GM18907 (cell line): ENCODE results near the gene POLG.

Experiments
- ATAC-seq: cut with Tn5 transposase; IDR thresholded peaks from one replicate; pipeline ENCODE4 v1.9.1; 2021; ENCODE audit warnings: mild to moderate bottlenecking, moderate library complexity; ENCODE audit not compliant: unreplicated experiment

Gene POLG

GRCh38 chr15:89327113-89327512, 7.5 kb downstream of the POLG start:
- no peak for ATAC-seq

GRCh38 chr15:89326316-89326715, 8.3 kb downstream of the POLG start:
- no peak for ATAC-seq

GRCh38 chr15:89325039-89325803, 9.4 kb downstream of the POLG start:
- no peak for ATAC-seq

- ATAC-seq, result no peak
Measured at GRCh38 chr15:89323825-89324224, 10.8 kb downstream of the POLG start.

GRCh38 chr15:89322822-89323221, 11.8 kb downstream of the POLG start:
- no peak for ATAC-seq

- ATAC-seq, result no peak
Measured at GRCh38 chr15:89321521-89322410, 12.9 kb downstream of the POLG start.

- no peak for ATAC-seq
Measured at GRCh38 chr15:89320200-89320599, 14.4 kb downstream of the POLG start.

GRCh38 chr15:89319678-89320077, 14.9 kb downstream of the POLG start:
- no peak for ATAC-seq

- ATAC-seq, result no peak
Measured at GRCh38 chr15:89317186-89317720, 17.4 kb downstream of the POLG start.

GRCh38 chr15:89316504-89316903, 18.1 kb downstream of the POLG start:
- no peak for ATAC-seq

- ATAC-seq, result no peak
Measured at GRCh38 chr15:89315375-89315929, 19.2 kb downstream of the POLG start.

- ATAC-seq, result no peak
Measured at GRCh38 chr15:89309993-89310392, 24.6 kb downstream of the POLG start.

- ATAC-seq, result no peak
Measured at GRCh38 chr15:89308236-89308635, 26.4 kb downstream of the POLG start.

- no peak for ATAC-seq
Measured at GRCh38 chr15:89307791-89308190, 26.8 kb downstream of the POLG start.

GRCh38 chr15:89307046-89307587, 27.5 kb downstream of the POLG start:
- ATAC-seq, result no peak

- ATAC-seq, result no peak
Measured at GRCh38 chr15:89305395-89305794, 29.2 kb downstream of the POLG start.

- ATAC-seq, result no peak
Measured at GRCh38 chr15:89303986-89304385, 30.6 kb downstream of the POLG start.

GRCh38 chr15:89301304-89302089, 33.1 kb downstream of the POLG start:
- ATAC-seq, result no peak

- ATAC-seq, result no peak
Measured at GRCh38 chr15:89299896-89300295, 34.7 kb downstream of the POLG start.

GRCh38 chr15:89293012-89293411, 41.6 kb downstream of the POLG start:
- no peak for ATAC-seq
